DMS114 treated with DMSO at 0.1 percent for 48 hours (cell line): ENCODE data around the gene HMGCL.
"Not testable (repeated sequence)": the region's sequence is repeated elsewhere in the genome, so short reads cannot be mapped to it uniquely, and the experiment has no call there.

ENCODE experiments used
- DNase-seq: peaks from one replicate; lab custom pipeline; 2025; ENCODE audit not compliant: unreplicated experiment; lab: John Stamatoyannopoulos, UW

HMGCL gene

GRCh38 chr1:23799570-23800399 is 25.4 kb downstream of the HMGCL start:
- DNase-seq: no peak

- no peak for DNase-seq
These were observed 26.0 kb downstream of the HMGCL start for GRCh38 chr1:23799255-23799569.

- no peak for DNase-seq
These were observed 26.5 kb downstream of the HMGCL start for GRCh38 chr1:23798662-23799142.

GRCh38 chr1:23797478-23798448 is 27.5 kb downstream of the HMGCL start:
- no peak for DNase-seq

GRCh38 chr1:23796466-23797271 is 28.6 kb downstream of the HMGCL start:
- no peak for DNase-seq

GRCh38 chr1:23795676-23796465 is 29.4 kb downstream of the HMGCL start:
- DNase-seq: no peak

GRCh38 chr1:23794732-23795182 is 30.5 kb downstream of the HMGCL start:
- DNase-seq: not testable (repeated sequence)

- DNase-seq: no peak
These were observed 31.1 kb downstream of the HMGCL start for GRCh38 chr1:23793861-23794731.

- no peak for DNase-seq
These were observed 32.0 kb downstream of the HMGCL start for GRCh38 chr1:23793018-23793781.

GRCh38 chr1:23792151-23792945 is 32.9 kb downstream of the HMGCL start:
- no peak for DNase-seq

- no peak for DNase-seq
These were observed 33.6 kb downstream of the HMGCL start for GRCh38 chr1:23791516-23792047.

- DNase-seq: peak; percentile 70
These were observed 34.3 kb downstream of the HMGCL start, which contains the start of gene LYPLA2 for GRCh38 chr1:23790696-23791515. Gene LYPLA2 (plus strand): TSS chr1:23791145. CDS start chr1:23792683, 1,538 bp downstream.

GRCh38 chr1:23788695-23789094 is 36.5 kb downstream of the HMGCL start:
- no peak for DNase-seq

- no peak for DNase-seq
These were observed 37.5 kb downstream of the HMGCL start for GRCh38 chr1:23787701-23788100.

- no peak for DNase-seq
These were observed 40.4 kb downstream of the HMGCL start for GRCh38 chr1:23784846-23785245.

- not testable (repeated sequence) for DNase-seq
These were observed 42.1 kb downstream of the HMGCL start for GRCh38 chr1:23783141-23783540.
